GM12878 (cell line): Measurements from ENCODE around the gene DCTN4.

Source experiments
- CHD4 ChIP-seq: fragments of 200-600 bp; sonication (generic); IDR thresholded peaks from 2 replicates; pipeline ENCODE4 v1.6.1; 2016; ENCODE audit warnings: mild to moderate bottlenecking
- EP300 ChIP-seq, 2 experiments: fragments of 150-350 bp in 1 of 2; IDR thresholded peaks; 2 replicates each; pipeline ENCODE4 v1.6.1; 2011 to 2012; ENCODE audit warnings: low read depth in 2 of 2, low read length in 2 of 2, borderline replicate concordance in 1 of 2, improper control_type of control experiment in 1 of 2, inconsistent platforms in 1 of 2; ENCODE audit not compliant: control insufficient read depth in 1 of 2
- TF ChIP-seq, protein P1 (sequence below): fragments of 150-350 bp; IDR thresholded peaks from 2 replicates; pipeline ENCODE4 v1.6.1; 2016; ENCODE audit warnings: low read depth, low read length
- TF ChIP-seq, protein P2 (sequence below), 3 experiments: IDR thresholded peaks in 2 of 3; conservative IDR thresholded peaks in 1 of 3; 2 replicates each; pipeline ENCODE4 v1.5.1; 2011; ENCODE audit warnings: low read depth in 3 of 3, low read length in 3 of 3, mild to moderate bottlenecking in 3 of 3, control low read depth in 2 of 3, moderate library complexity in 2 of 3, inconsistent platforms in 1 of 3, mixed read lengths in 1 of 3; ENCODE audit not compliant: control insufficient read depth in 2 of 3, insufficient read depth in 1 of 3; ENCODE audit errors: extremely low read depth in 1 of 3
- TF ChIP-seq, protein P3 (sequence below): fragments of 450-650 bp; IDR thresholded peaks from 2 replicates; pipeline ENCODE4 v1.6.1; 2016; ENCODE audit warnings: mild to moderate bottlenecking, moderate library complexity, borderline replicate concordance

DNA sequence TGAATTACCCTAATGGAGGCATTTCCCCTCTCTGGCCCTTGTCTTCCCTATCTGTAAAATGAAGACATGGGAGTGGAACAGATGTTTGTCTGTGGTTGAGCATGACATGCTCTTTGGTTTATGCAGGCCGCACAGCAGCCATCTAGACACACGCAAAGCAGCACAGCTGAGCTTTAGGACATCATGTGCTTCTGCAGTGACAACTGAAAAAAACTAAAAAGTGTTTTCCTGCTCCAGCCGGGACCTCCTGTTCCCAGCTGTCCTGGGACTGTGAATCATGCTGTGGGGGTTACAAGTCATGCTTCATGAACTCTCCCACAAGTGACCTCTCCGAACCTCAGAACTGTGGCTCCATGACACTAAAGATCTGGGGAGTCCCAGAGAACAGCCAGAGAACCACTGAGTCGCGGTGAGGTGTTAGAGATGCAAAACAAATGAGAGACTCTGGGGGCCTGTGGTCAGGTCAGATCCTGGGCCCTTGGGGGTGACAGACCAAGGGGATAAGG, 21.4 kb upstream of the DCTN4 start:
- TF ChIP-seq, protein P1, sequence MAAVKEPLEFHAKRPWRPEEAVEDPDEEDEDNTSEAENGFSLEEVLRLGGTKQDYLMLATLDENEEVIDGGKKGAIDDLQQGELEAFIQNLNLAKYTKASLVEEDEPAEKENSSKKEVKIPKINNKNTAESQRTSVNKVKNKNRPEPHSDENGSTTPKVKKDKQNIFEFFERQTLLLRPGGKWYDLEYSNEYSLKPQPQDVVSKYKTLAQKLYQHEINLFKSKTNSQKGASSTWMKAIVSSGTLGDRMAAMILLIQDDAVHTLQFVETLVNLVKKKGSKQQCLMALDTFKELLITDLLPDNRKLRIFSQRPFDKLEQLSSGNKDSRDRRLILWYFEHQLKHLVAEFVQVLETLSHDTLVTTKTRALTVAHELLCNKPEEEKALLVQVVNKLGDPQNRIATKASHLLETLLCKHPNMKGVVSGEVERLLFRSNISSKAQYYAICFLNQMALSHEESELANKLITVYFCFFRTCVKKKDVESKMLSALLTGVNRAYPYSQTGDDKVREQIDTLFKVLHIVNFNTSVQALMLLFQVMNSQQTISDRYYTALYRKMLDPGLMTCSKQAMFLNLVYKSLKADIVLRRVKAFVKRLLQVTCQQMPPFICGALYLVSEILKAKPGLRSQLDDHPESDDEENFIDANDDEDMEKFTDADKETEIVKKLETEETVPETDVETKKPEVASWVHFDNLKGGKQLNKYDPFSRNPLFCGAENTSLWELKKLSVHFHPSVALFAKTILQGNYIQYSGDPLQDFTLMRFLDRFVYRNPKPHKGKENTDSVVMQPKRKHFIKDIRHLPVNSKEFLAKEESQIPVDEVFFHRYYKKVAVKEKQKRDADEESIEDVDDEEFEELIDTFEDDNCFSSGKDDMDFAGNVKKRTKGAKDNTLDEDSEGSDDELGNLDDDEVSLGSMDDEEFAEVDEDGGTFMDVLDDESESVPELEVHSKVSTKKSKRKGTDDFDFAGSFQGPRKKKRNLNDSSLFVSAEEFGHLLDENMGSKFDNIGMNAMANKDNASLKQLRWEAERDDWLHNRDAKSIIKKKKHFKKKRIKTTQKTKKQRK, result no peak
- TF ChIP-seq, protein P2, sequence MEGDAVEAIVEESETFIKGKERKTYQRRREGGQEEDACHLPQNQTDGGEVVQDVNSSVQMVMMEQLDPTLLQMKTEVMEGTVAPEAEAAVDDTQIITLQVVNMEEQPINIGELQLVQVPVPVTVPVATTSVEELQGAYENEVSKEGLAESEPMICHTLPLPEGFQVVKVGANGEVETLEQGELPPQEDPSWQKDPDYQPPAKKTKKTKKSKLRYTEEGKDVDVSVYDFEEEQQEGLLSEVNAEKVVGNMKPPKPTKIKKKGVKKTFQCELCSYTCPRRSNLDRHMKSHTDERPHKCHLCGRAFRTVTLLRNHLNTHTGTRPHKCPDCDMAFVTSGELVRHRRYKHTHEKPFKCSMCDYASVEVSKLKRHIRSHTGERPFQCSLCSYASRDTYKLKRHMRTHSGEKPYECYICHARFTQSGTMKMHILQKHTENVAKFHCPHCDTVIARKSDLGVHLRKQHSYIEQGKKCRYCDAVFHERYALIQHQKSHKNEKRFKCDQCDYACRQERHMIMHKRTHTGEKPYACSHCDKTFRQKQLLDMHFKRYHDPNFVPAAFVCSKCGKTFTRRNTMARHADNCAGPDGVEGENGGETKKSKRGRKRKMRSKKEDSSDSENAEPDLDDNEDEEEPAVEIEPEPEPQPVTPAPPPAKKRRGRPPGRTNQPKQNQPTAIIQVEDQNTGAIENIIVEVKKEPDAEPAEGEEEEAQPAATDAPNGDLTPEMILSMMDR (IDR thresholded peaks at IDR 0.05 in 2 of 3, conservative IDR thresholded peaks at IDR 0.05 in 1 of 3; ENCODE audit: control insufficient read depth in 2 of 3, extremely low read depth in 1 of 3, insufficient read depth in 1 of 3, low read depth in 3 of 3, low read length in 3 of 3), result no peak
- TF ChIP-seq, protein P3, sequence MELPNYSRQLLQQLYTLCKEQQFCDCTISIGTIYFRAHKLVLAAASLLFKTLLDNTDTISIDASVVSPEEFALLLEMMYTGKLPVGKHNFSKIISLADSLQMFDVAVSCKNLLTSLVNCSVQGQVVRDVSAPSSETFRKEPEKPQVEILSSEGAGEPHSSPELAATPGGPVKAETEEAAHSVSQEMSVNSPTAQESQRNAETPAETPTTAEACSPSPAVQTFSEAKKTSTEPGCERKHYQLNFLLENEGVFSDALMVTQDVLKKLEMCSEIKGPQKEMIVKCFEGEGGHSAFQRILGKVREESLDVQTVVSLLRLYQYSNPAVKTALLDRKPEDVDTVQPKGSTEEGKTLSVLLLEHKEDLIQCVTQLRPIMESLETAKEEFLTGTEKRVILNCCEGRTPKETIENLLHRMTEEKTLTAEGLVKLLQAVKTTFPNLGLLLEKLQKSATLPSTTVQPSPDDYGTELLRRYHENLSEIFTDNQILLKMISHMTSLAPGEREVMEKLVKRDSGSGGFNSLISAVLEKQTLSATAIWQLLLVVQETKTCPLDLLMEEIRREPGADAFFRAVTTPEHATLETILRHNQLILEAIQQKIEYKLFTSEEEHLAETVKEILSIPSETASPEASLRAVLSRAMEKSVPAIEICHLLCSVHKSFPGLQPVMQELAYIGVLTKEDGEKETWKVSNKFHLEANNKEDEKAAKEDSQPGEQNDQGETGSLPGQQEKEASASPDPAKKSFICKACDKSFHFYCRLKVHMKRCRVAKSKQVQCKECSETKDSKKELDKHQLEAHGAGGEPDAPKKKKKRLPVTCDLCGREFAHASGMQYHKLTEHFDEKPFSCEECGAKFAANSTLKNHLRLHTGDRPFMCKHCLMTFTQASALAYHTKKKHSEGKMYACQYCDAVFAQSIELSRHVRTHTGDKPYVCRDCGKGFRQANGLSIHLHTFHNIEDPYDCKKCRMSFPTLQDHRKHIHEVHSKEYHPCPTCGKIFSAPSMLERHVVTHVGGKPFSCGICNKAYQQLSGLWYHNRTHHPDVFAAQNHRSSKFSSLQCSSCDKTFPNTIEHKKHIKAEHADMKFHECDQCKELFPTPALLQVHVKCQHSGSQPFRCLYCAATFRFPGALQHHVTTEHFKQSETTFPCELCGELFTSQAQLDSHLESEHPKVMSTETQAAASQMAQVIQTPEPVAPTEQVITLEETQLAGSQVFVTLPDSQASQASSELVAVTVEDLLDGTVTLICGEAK, result no peak
- TF ChIP-seq CHD4 (no peak), EP300 (IDR thresholded peaks at IDR 0.05; ENCODE audit: borderline replicate concordance in 1 of 2, control insufficient read depth in 1 of 2, low read depth in 2 of 2, low read length in 2 of 2) (peak; percentile 25 to 63; a peak in 2 of 4 replicates)
